Breast epithelium (tissue), 4 donors: Measurements from ENCODE around the gene NLRP10. TPM values are rescaled to one million over a fixed set of nuclear protein-coding genes. Genes with fewer than 3 reads are reported as not detected.

ENCODE experiments used
- DNase-seq, 2 donors: peaks; one replicate each; pipeline ENCODE4 v3.0.0-alpha.2; 2019; ENCODE audit warnings: low spot score in 2 of 2
- H3K27ac ChIP-seq, 2 donors: fragments of 200-600 bp; sonication (generic) in 1 of 2; one replicate each; pipeline ENCODE4 v1.5.1; 2016 to 2019; ENCODE audit warnings: mild to moderate bottlenecking in 1 of 2
- H3K27me3 ChIP-seq, 2 donors: fragments of 200-600 bp; sonication (generic) in 1 of 2; one replicate each; pipeline versions ENCODE4 v1.5.1 to v1.6.0; 2017 to 2019; ENCODE audit warnings: control low read depth in 1 of 2, mild to moderate bottlenecking in 1 of 2
- H3K36me3 ChIP-seq: fragments of 200-600 bp; one replicate; pipeline ENCODE4 v1.5.1; 2019
- H3K4me1 ChIP-seq, 2 donors: fragments of 200-600 bp; sonication (generic); one replicate each; pipeline ENCODE4 v1.5.1; 2016 to 2019; ENCODE audit warnings: control low read depth in 1 of 2
- H3K4me3 ChIP-seq, 3 donors: fragments of 200-600 bp; sonication (generic); 1 replicate in 2 of 3; 2 replicates in 1 of 3; pipeline ENCODE4 v1.5.1; 2016 to 2019; ENCODE audit warnings: mild to moderate bottlenecking in 3 of 3, moderate library complexity in 2 of 3
- H3K9me3 ChIP-seq, 2 donors: fragments of 200-600 bp; sonication (generic) in 1 of 2; one replicate each; pipeline ENCODE4 v1.5.1; 2016 to 2019; ENCODE audit warnings: control low read depth in 1 of 2
- CTCF ChIP-seq, 3 donors: fragments of 450-650 bp; IDR thresholded peaks; one replicate each; pipeline ENCODE4 v1.5.1; 2016 to 2017; ENCODE audit warnings: antibody characterized with exemption in 3 of 3, mild to moderate bottlenecking in 3 of 3, moderate library complexity in 3 of 3
- POLR2A ChIP-seq: fragments of 450-650 bp; IDR thresholded peaks from one replicate; pipeline ENCODE4 v1.6.1; 2016; ENCODE audit warnings: antibody characterized with exemption, mild to moderate bottlenecking, moderate library complexity
- POLR2AphosphoS5 ChIP-seq, 3 donors: sonication (generic); formaldehyde crosslinking; IDR thresholded peaks; one replicate each; pipeline ENCODE4 v1.6.1; 2017; ENCODE audit warnings: antibody characterized with exemption in 3 of 3
- intact Hi-C: fragments of 100-400 bp; cut with DNase I; formaldehyde crosslinking; loops from one replicate; pipeline ENCODE4 v1.15.1; 2023; ENCODE audit warnings: low total_unique reads
- total RNA-seq, 3 donors: library from RNA; depleted of rRNA; stranded (reverse); fragments of >200 nt; gene quantifications; one replicate each; pipeline ENCODE4 v1.1.0, GENCODE V29; 2016

Gene NLRP10
- total RNA-seq, 3 donors from 2014 or later, result not detected

GRCh38 chr11:7955191-7955590 lies 10.1 kb downstream of the NLRP10 start:
- DNase-seq, result no peak
- TF ChIP-seq POLR2AphosphoS5 (IDR thresholded peaks at IDR 0.05) (no peak), CTCF (IDR thresholded peaks at IDR 0.05) (no peak), POLR2A (no peak)
- no peaks in the 10 kb centered on the region for H3K4me1 ChIP-seq
- no peak overlapping the region for H3K27ac ChIP-seq
- peaks cover 0 to 12% of the 10 kb centered on the region in 2 donors for H3K9me3 ChIP-seq
- H3K36me3 ChIP-seq, result no peaks in the 10 kb centered on the region
- no peak overlapping the region for H3K4me3 ChIP-seq
- intact Hi-C loops, result no loop called here
- no peaks in the 10 kb centered on the region for H3K27me3 ChIP-seq

DNA sequence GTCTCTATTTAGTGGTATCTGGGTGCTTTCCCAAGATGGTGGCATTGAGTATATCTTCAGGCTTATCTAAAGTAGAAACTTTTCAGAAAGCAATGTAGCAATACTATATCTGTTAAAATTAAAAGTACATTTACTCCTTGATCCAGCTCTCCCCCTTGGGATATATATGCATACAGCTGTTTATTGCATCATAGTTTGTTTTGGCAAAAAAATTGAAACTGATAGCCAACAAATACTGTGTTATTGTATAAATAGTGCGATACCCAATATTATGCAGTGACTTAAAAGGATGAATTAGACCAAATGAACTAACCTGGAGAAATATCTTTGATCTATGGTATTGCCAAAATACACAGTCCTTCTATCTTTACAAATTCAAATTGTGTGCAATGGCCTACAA lies 15.3 kb downstream of the NLRP10 start:
- intact Hi-C loops, result no loop called here
- H3K4me3 ChIP-seq, result no peak overlapping the region
- DNase-seq, result no peak
- no peaks in the 10 kb centered on the region for H3K4me1 ChIP-seq
- H3K36me3 ChIP-seq, result no peaks in the 10 kb centered on the region
- no peak for TF ChIP-seq POLR2AphosphoS5 (IDR thresholded peaks at IDR 0.05)
- TF ChIP-seq CTCF (IDR thresholded peaks at IDR 0.05), result no peak
- no peak for TF ChIP-seq POLR2A
- H3K27ac ChIP-seq, result no peak overlapping the region
- H3K27me3 ChIP-seq, result no peaks in the 10 kb centered on the region
- peaks cover 0 to 2% of the 10 kb centered on the region in 2 donors for H3K9me3 ChIP-seq

GRCh38 chr11:7944123-7944522 lies 21.1 kb downstream of the NLRP10 start:
- Histone ChIP-seq H3K27ac (no peak overlapping the region), H3K36me3 (no peaks in the 10 kb centered on the region), H3K9me3 (peaks cover 18 to 25% of the 10 kb centered on the region in 2 donors), H3K4me1 (no peaks in the 10 kb centered on the region), H3K27me3 (no peaks in the 10 kb centered on the region), H3K4me3 (no peak overlapping the region)
- intact Hi-C loops, result loop anchor here (5.0 kb wide), 1 partner anchor 1232 kb away; no protein-coding TSS in a partner anchor
- no peak for TF ChIP-seq POLR2AphosphoS5 (IDR thresholded peaks at IDR 0.05)
- TF ChIP-seq CTCF (IDR thresholded peaks at IDR 0.05), result no peak
- no peak for TF ChIP-seq POLR2A
- no peak for DNase-seq

DNA sequence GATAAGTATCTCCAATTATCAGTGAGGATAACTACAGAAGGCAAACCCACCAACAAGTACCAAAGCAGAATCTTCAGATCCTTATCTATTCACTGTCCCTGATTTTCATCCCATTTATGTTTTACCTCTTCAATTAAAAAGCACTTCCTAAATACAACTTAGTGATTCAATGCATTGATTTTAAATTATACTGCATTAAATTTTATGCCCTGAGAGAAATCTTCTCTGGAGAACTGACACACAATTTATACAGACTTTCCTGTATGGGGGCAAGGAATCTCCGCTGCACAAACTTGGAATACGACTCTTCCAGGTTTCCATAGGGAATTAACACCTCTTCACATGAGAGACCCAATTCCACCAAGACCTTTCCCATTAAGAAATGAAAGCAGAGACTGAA lies 23.6 kb downstream of the NLRP10 start, which contains the start of gene OR10A3:
TSS of gene OR10A3 (minus strand) at position 101 of the 400 bp plus-strand sequence. CDS start 2,188 bp downstream, outside the sequence.
- no peak for DNase-seq
- no peak for TF ChIP-seq CTCF (IDR thresholded peaks at IDR 0.05)
- no peak for TF ChIP-seq POLR2A
- TF ChIP-seq POLR2AphosphoS5 (IDR thresholded peaks at IDR 0.05), result no peak
- H3K4me3 ChIP-seq, result no peak within 1 kb of the TSS
- no peak within 1 kb of the TSS for H3K27ac ChIP-seq
- H3K9me3 ChIP-seq, result peaks cover 18 to 25% of the 10 kb centered on the region in 2 donors
- intact Hi-C loops, result loop anchor here (5.0 kb wide), 1 partner anchor 1229 kb away; no protein-coding TSS in a partner anchor
- no peaks in the 10 kb centered on the region for H3K27me3 ChIP-seq
- no peaks in the 10 kb centered on the region for H3K36me3 ChIP-seq
- H3K4me1 ChIP-seq, result no peaks in the 10 kb centered on the region

DNA sequence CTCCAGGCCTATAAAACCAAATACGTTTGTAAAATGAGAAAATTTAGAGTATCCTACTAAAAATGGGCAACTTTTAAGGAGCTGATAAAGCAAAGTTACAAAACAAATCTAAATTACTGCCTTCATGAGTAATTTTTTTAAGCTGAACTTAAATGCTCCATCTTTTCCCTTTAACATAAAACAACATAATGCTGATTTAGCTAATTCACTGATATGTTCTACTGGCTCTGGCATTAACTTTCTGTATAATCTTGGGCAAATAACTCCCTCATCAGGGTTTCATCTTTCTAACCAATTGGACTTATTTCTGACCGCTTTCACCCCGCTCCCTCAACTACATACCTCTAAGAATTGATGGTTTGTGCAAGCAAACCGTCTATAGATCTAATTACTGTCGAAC lies 24.1 kb downstream of the NLRP10 start:
- no peaks in the 10 kb centered on the region for H3K36me3 ChIP-seq
- no peak for DNase-seq
- no peaks in the 10 kb centered on the region for H3K27me3 ChIP-seq
- intact Hi-C loops, result loop anchor here (5.0 kb wide), 1 partner anchor 1229 kb away; no protein-coding TSS in a partner anchor
- H3K27ac ChIP-seq, result no peak overlapping the region
- H3K9me3 ChIP-seq, result peaks cover 18 to 25% of the 10 kb centered on the region in 2 donors
- no peaks in the 10 kb centered on the region for H3K4me1 ChIP-seq
- H3K4me3 ChIP-seq, result no peak overlapping the region
- no peak for TF ChIP-seq CTCF (IDR thresholded peaks at IDR 0.05)
- no peak for TF ChIP-seq POLR2AphosphoS5 (IDR thresholded peaks at IDR 0.05)
- no peak for TF ChIP-seq POLR2A
